ENCODE data around the gene AATK. TPM values are rescaled to one million over a fixed set of nuclear protein-coding genes. Genes with fewer than 3 reads are reported as not detected.

AATK gene
- total RNA-seq, 1 donor from 2014 or later: 0.67 TPM

GRCh38 chr17:81204578-81204977 is 38.6 kb upstream of the AATK start:
- TF ChIP-seq CTCF (IDR thresholded peaks at IDR 0.05): no peak
- Mint-ChIP-seq H3K36me3 (ENCODE audit: low read depth) (no peaks in the 10 kb centered on the region), H3K4me3 (ENCODE audit: unreplicated experiment) (no peak overlapping the region), H3K27me3 (ENCODE audit: low read depth) (no peaks in the 10 kb centered on the region), H3K27ac (ENCODE audit: unreplicated experiment) (no peak overlapping the region), H3K9me3 (ENCODE audit: low read depth) (no peaks in the 10 kb centered on the region), H3K4me1 (ENCODE audit: low read depth) (peaks cover 7% of the 10 kb centered on the region)
- DNase-seq (ENCODE audit: low spot score): no peak

- H3K9me3 Mint-ChIP-seq (ENCODE audit: low read depth): no peaks in the 10 kb centered on the region
- no peak overlapping the region for H3K27ac Mint-ChIP-seq (ENCODE audit: unreplicated experiment)
- no peaks in the 10 kb centered on the region for H3K27me3 Mint-ChIP-seq (ENCODE audit: low read depth)
- peak; percentile 89 for DNase-seq (ENCODE audit: low spot score)
- no peaks in the 10 kb centered on the region for H3K36me3 Mint-ChIP-seq (ENCODE audit: low read depth)
- no peak for TF ChIP-seq CTCF (IDR thresholded peaks at IDR 0.05)
- H3K4me3 Mint-ChIP-seq (ENCODE audit: unreplicated experiment): no peak overlapping the region
- H3K4me1 Mint-ChIP-seq (ENCODE audit: low read depth): peaks cover 7% of the 10 kb centered on the region
Observed at GRCh38 chr17:81203136-81203535, 37.1 kb upstream of the AATK start.

- no peaks in the 10 kb centered on the region for H3K27me3 Mint-ChIP-seq (ENCODE audit: low read depth)
- H3K4me1 Mint-ChIP-seq (ENCODE audit: low read depth): peaks cover 7% of the 10 kb centered on the region
- DNase-seq (ENCODE audit: low spot score): no peak
- no peak overlapping the region for H3K27ac Mint-ChIP-seq (ENCODE audit: unreplicated experiment)
- peaks cover 2% of the 10 kb centered on the region for H3K36me3 Mint-ChIP-seq (ENCODE audit: low read depth)
- H3K9me3 Mint-ChIP-seq (ENCODE audit: low read depth): no peaks in the 10 kb centered on the region
- no peak for TF ChIP-seq CTCF (IDR thresholded peaks at IDR 0.05)
- H3K4me3 Mint-ChIP-seq (ENCODE audit: unreplicated experiment): no peak overlapping the region
Observed at GRCh38 chr17:81202318-81202717, 36.3 kb upstream of the AATK start.

GRCh38 chr17:81200695-81201580 is 34.9 kb upstream of the AATK start:
- no peak for DNase-seq (ENCODE audit: low spot score)
- Mint-ChIP-seq H3K4me3 (ENCODE audit: unreplicated experiment) (no peak overlapping the region), H3K27ac (ENCODE audit: unreplicated experiment) (no peak overlapping the region), H3K36me3 (ENCODE audit: low read depth) (peaks cover 2% of the 10 kb centered on the region), H3K27me3 (ENCODE audit: low read depth) (no peaks in the 10 kb centered on the region), H3K4me1 (ENCODE audit: low read depth) (peaks cover under 1% of the 10 kb centered on the region), H3K9me3 (ENCODE audit: low read depth) (no peaks in the 10 kb centered on the region)
- peak; percentile 79 for TF ChIP-seq CTCF (IDR thresholded peaks at IDR 0.05)

GRCh38 chr17:81200201-81200600 is 34.2 kb upstream of the AATK start:
- no peaks in the 10 kb centered on the region for H3K4me1 Mint-ChIP-seq (ENCODE audit: low read depth)
- no peaks in the 10 kb centered on the region for H3K27me3 Mint-ChIP-seq (ENCODE audit: low read depth)
- H3K36me3 Mint-ChIP-seq (ENCODE audit: low read depth): peaks cover 2% of the 10 kb centered on the region
- no peak overlapping the region for H3K4me3 Mint-ChIP-seq (ENCODE audit: unreplicated experiment)
- H3K9me3 Mint-ChIP-seq (ENCODE audit: low read depth): no peaks in the 10 kb centered on the region
- no peak for TF ChIP-seq CTCF (IDR thresholded peaks at IDR 0.05)
- H3K27ac Mint-ChIP-seq (ENCODE audit: unreplicated experiment): no peak overlapping the region
- peak; percentile 83 for DNase-seq (ENCODE audit: low spot score)
